Measurements from ENCODE around the gene HS3ST5. TPM values are rescaled to one million over a fixed set of nuclear protein-coding genes. Genes with fewer than 3 reads are reported as not detected.

The HS3ST5 gene
- total and polyA plus RNA-seq, 2 donors (not counting 3 experiments of a cell fraction or from before 2014, with no cell fraction given) = not detected

- ChIA-PET POLR2A (no interaction called here), CTCF (no interaction called here)
- TF ChIP-seq POLR2AphosphoS5 (IDR thresholded peaks at IDR 0.05; ENCODE audit: insufficient read depth, low read depth, low read length) = no peak
- TF ChIP-seq, protein P1, sequence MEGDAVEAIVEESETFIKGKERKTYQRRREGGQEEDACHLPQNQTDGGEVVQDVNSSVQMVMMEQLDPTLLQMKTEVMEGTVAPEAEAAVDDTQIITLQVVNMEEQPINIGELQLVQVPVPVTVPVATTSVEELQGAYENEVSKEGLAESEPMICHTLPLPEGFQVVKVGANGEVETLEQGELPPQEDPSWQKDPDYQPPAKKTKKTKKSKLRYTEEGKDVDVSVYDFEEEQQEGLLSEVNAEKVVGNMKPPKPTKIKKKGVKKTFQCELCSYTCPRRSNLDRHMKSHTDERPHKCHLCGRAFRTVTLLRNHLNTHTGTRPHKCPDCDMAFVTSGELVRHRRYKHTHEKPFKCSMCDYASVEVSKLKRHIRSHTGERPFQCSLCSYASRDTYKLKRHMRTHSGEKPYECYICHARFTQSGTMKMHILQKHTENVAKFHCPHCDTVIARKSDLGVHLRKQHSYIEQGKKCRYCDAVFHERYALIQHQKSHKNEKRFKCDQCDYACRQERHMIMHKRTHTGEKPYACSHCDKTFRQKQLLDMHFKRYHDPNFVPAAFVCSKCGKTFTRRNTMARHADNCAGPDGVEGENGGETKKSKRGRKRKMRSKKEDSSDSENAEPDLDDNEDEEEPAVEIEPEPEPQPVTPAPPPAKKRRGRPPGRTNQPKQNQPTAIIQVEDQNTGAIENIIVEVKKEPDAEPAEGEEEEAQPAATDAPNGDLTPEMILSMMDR (IDR thresholded peaks at IDR 0.05; ENCODE audit: extremely low read depth in 1 of 2, insufficient read depth in 1 of 2, low read depth in 1 of 2, low read length in 2 of 2) = no peak
- TF ChIP-seq FOS (IDR thresholded peaks at IDR 0.05; ENCODE audit: borderline replicate concordance, insufficient read depth, low read length) = no peak
- no peak for TF ChIP-seq MYC (IDR thresholded peaks at IDR 0.05; ENCODE audit: low read depth, low read length)
- TF ChIP-seq POLR2A (IDR thresholded peaks at IDR 0.05; ENCODE audit: low read depth, low read length) = no peak
- TF ChIP-seq, protein P2, sequence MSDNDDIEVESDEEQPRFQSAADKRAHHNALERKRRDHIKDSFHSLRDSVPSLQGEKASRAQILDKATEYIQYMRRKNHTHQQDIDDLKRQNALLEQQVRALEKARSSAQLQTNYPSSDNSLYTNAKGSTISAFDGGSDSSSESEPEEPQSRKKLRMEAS (IDR thresholded peaks at IDR 0.05; ENCODE audit: insufficient read depth, insufficient read length) = no peak
- no peaks in the 10 kb centered on the region for H4K20me1 ChIP-seq (replicated peaks; ENCODE audit: control insufficient read depth, extremely low read depth, insufficient read depth, low read length)
- no peaks in the 10 kb centered on the region for H3K79me2 ChIP-seq (ENCODE audit: control insufficient read depth, insufficient read depth, low read length)
- H3K4me1 ChIP-seq (ENCODE audit: control insufficient read depth, extremely low read depth, insufficient read depth, low read length) = no peaks in the 10 kb centered on the region
- no peaks in the 10 kb centered on the region for H3K9me1 ChIP-seq (replicated peaks; ENCODE audit: control insufficient read depth, extremely low read depth, insufficient read depth, low read length)
- BruUV-seq (replicated peaks) = no TSS peak
- H3K4me3 ChIP-seq (replicated peaks in 1 of 3; ENCODE audit: insufficient read depth in 1 of 3, low read depth in 1 of 3, low read length in 3 of 3) = no peak overlapping the region
- dilution Hi-C loops (cut with MboI; ENCODE audit: extremely low pct_ligation_motif_present, low sequenced_read_pairs) = no loop called here
- H3K27me3 ChIP-seq (ENCODE audit: control insufficient read depth in 2 of 2, insufficient read depth in 2 of 2, low read length in 2 of 2) = no peaks in the 10 kb centered on the region
- H3K36me3 ChIP-seq (ENCODE audit: control insufficient read depth in 2 of 2, extremely low read depth in 1 of 2, insufficient read depth in 2 of 2, low read length in 2 of 2) = no peaks in the 10 kb centered on the region
- H3K4me2 ChIP-seq (ENCODE audit: insufficient read depth, low read length) = no peak overlapping the region
- no peak overlapping the region for H2AFZ ChIP-seq (ENCODE audit: low read depth, low read length)
- no peak for FAIRE-seq
- H3K9ac ChIP-seq (replicated peaks; ENCODE audit: extremely low read depth, insufficient read depth, low read length) = no peak overlapping the region
- DNase-seq (ENCODE audit: low read depth, low spot score) = no peak
- no peaks in the 10 kb centered on the region for H3K9me3 ChIP-seq (replicated peaks; ENCODE audit: control insufficient read depth, insufficient read depth, low read length)
- intact Hi-C loops (cut with micrococcal nuclease) = no loop called here
- no peak overlapping the region for H3K27ac ChIP-seq (ENCODE audit: insufficient read depth, low read depth, low read length)
Measured at GRCh38 chr6:114367315-114367961, 24.6 kb upstream of the HS3ST5 start.
